Measurements from ENCODE around the gene SF3A1.

SF3A1 gene

GRCh38 chr22:30285176-30285845 is 71.4 kb downstream of the SF3A1 start:
- TF ChIP-seq GABPA (IDR thresholded peaks at IDR 0.05; ENCODE audit: low read depth) (no peak), SPI1 (IDR thresholded peaks at IDR 0.05; ENCODE audit: borderline replicate concordance, low read depth) (no peak), REST (IDR thresholded peaks at IDR 0.05; ENCODE audit: insufficient replicate concordance, low read depth) (no peak), POLR2AphosphoS5 (IDR thresholded peaks at IDR 0.05; ENCODE audit: low read depth) (no peak)
- TF ChIP-seq, protein P1, sequence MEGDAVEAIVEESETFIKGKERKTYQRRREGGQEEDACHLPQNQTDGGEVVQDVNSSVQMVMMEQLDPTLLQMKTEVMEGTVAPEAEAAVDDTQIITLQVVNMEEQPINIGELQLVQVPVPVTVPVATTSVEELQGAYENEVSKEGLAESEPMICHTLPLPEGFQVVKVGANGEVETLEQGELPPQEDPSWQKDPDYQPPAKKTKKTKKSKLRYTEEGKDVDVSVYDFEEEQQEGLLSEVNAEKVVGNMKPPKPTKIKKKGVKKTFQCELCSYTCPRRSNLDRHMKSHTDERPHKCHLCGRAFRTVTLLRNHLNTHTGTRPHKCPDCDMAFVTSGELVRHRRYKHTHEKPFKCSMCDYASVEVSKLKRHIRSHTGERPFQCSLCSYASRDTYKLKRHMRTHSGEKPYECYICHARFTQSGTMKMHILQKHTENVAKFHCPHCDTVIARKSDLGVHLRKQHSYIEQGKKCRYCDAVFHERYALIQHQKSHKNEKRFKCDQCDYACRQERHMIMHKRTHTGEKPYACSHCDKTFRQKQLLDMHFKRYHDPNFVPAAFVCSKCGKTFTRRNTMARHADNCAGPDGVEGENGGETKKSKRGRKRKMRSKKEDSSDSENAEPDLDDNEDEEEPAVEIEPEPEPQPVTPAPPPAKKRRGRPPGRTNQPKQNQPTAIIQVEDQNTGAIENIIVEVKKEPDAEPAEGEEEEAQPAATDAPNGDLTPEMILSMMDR (IDR thresholded peaks at IDR 0.05; ENCODE audit: insufficient read depth, low read length), result no peak
- Histone ChIP-seq H3K4me3 (replicated peaks; ENCODE audit: insufficient read depth, low read length) (no peak overlapping the region), H3K27ac (replicated peaks) (no peak overlapping the region), H3K27me3 (ENCODE audit: insufficient read depth, poor library complexity, severe bottlenecking) (no peaks in the 10 kb centered on the region)
- DNase-seq (ENCODE audit: low read depth in 1 of 2, low spot score in 1 of 2), result no peak

DNA sequence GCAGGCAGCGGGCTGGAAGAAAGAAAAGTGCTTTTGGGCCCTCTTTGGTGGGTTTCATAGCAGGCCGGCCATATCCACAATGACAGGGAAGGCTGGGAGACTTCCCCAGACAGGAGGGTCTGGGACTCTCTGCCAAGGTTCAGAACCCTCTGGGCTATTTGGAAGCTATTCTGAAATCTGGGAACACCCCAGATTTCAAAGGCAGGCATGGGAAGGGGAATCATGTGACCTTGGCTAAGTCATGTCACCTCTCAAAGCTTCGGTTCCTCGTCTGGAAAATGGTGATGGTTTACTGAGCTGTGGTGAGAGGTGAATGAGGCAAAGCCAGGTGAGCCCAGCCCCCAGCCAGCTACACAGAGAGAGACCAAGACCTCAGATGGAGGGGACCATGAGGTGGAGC is 72.0 kb downstream of the SF3A1 start:
- TF ChIP-seq POLR2AphosphoS5 (IDR thresholded peaks at IDR 0.05; ENCODE audit: low read depth) (no peak), GABPA (IDR thresholded peaks at IDR 0.05; ENCODE audit: low read depth) (no peak), REST (IDR thresholded peaks at IDR 0.05; ENCODE audit: insufficient replicate concordance, low read depth) (no peak)
- TF ChIP-seq, protein P1 (IDR thresholded peaks at IDR 0.05; ENCODE audit: insufficient read depth, low read length), result no peak
- Histone ChIP-seq H3K4me3 (replicated peaks; ENCODE audit: insufficient read depth, low read length) (no peak overlapping the region), H3K27ac (replicated peaks) (no peak overlapping the region), H3K27me3 (ENCODE audit: insufficient read depth, poor library complexity, severe bottlenecking) (no peaks in the 10 kb centered on the region)
- no peak for DNase-seq (ENCODE audit: low read depth in 1 of 2, low spot score in 1 of 2)

DNA sequence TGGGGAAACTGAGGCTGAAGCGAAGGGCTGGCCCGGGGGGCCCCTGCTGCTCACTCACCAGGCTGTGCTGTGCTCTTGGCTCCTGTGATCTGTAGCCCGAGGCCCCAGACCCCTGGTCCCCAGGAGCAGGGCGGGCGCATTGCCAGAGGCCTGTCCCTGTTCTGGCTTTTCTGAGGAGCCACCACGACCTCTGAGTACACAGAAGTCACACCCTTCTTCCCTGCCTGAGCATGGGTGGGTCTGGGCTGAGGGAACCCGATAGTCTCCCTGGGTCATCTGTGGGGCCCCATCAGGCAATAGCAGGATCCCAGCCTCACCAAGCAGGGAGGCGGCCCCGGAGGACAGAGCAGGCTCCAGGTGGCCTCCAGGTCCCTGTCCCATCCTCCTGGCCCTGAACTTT is 72.5 kb downstream of the SF3A1 start:
- no peak for TF ChIP-seq POLR2AphosphoS5 (IDR thresholded peaks at IDR 0.05; ENCODE audit: low read depth)
- TF ChIP-seq SPI1 (IDR thresholded peaks at IDR 0.05; ENCODE audit: borderline replicate concordance, low read depth), result no peak
- TF ChIP-seq, protein P1 (IDR thresholded peaks at IDR 0.05; ENCODE audit: insufficient read depth, low read length), result no peak
- no peak for TF ChIP-seq GABPA (IDR thresholded peaks at IDR 0.05; ENCODE audit: low read depth)
- no peak for TF ChIP-seq REST (IDR thresholded peaks at IDR 0.05; ENCODE audit: insufficient replicate concordance, low read depth)
- no peak overlapping the region for H3K27ac ChIP-seq (replicated peaks)
- H3K27me3 ChIP-seq (ENCODE audit: insufficient read depth, poor library complexity, severe bottlenecking), result no peaks in the 10 kb centered on the region
- H3K4me3 ChIP-seq (replicated peaks; ENCODE audit: insufficient read depth, low read length), result no peak overlapping the region
- no peak for DNase-seq (ENCODE audit: low read depth in 1 of 2, low spot score in 1 of 2)

Data from HL-60 (cell line).